Osteocyte (in vitro differentiated cells): ENCODE measurements around the gene PTPN21. TPM values are rescaled to one million over a fixed set of nuclear protein-coding genes. Genes with fewer than 3 reads are reported as not detected.

Experiments
- DNase-seq: peaks from one replicate; pipeline ENCODE4 v3.0.0; 2021; ENCODE audit warnings: mixed read lengths; ENCODE audit not compliant: unreplicated experiment; ENCODE audit errors: extremely low spot score
- H3K27ac Mint-ChIP-seq: one replicate; pipeline ENCODE4 v1.8.0; 2021; ENCODE audit warnings: mild to moderate bottlenecking, mixed read lengths; ENCODE audit not compliant: unreplicated experiment
- H3K27me3 Mint-ChIP-seq: one replicate; pipeline ENCODE4 v1.8.0; 2021; ENCODE audit warnings: mixed read lengths; ENCODE audit not compliant: unreplicated experiment
- H3K36me3 Mint-ChIP-seq: one replicate; pipeline ENCODE4 v1.8.0; 2021; ENCODE audit warnings: mixed read lengths; ENCODE audit not compliant: unreplicated experiment
- H3K4me1 Mint-ChIP-seq: one replicate; pipeline ENCODE4 v1.8.0; 2021; ENCODE audit warnings: mixed read lengths; ENCODE audit not compliant: unreplicated experiment
- H3K4me3 Mint-ChIP-seq: one replicate; pipeline ENCODE4 v1.8.0; 2021; ENCODE audit warnings: mild to moderate bottlenecking, moderate library complexity, mixed read lengths; ENCODE audit not compliant: unreplicated experiment
- H3K9me3 Mint-ChIP-seq: one replicate; pipeline ENCODE4 v1.8.0; 2021; ENCODE audit warnings: mixed read lengths; ENCODE audit not compliant: unreplicated experiment
- CTCF ChIP-seq: fragments of 200-600 bp; sonication (generic); IDR thresholded peaks from 2 replicates; pipeline ENCODE4 v1.5.0; 2021; ENCODE audit warnings: antibody characterized with exemption, mild to moderate bottlenecking, moderate library complexity
- total RNA-seq: library from RNA; stranded (reverse); gene quantifications from 2 replicates; pipeline ENCODE4 v1.2.1, GENCODE V29; 2021

Gene PTPN21
- total RNA-seq, 1 donor from 2014 or later, result 30.0 TPM

- Mint-ChIP-seq H3K27ac (no peak overlapping the region), H3K9me3 (no peaks in the 10 kb centered on the region), H3K36me3 (peaks cover 66% of the 10 kb centered on the region), H3K4me3 (no peak overlapping the region), H3K4me1 (no peaks in the 10 kb centered on the region), H3K27me3 (no peaks in the 10 kb centered on the region)
- no peak for TF ChIP-seq CTCF
- no peak for DNase-seq
These were observed 43.4 kb upstream of the PTPN21 start for GRCh38 chr14:88598097-88598675.

- Mint-ChIP-seq H3K4me1 (no peaks in the 10 kb centered on the region), H3K36me3 (peaks cover 63% of the 10 kb centered on the region), H3K27ac (no peak overlapping the region), H3K27me3 (no peaks in the 10 kb centered on the region), H3K4me3 (no peak overlapping the region), H3K9me3 (no peaks in the 10 kb centered on the region)
- no peak for TF ChIP-seq CTCF
- no peak for DNase-seq
These were observed 42.8 kb upstream of the PTPN21 start for GRCh38 chr14:88597601-88598000.

GRCh38 chr14:88597038-88597437 lies 42.2 kb upstream of the PTPN21 start:
- Mint-ChIP-seq H3K27me3 (no peaks in the 10 kb centered on the region), H3K27ac (no peak overlapping the region), H3K4me3 (no peak overlapping the region), H3K9me3 (no peaks in the 10 kb centered on the region), H3K36me3 (peaks cover 57% of the 10 kb centered on the region), H3K4me1 (peaks cover 1% of the 10 kb centered on the region)
- no peak for DNase-seq
- TF ChIP-seq CTCF, result no peak

- Mint-ChIP-seq H3K4me1 (peaks cover 6% of the 10 kb centered on the region), H3K9me3 (no peaks in the 10 kb centered on the region), H3K4me3 (no peak overlapping the region), H3K36me3 (peaks cover 46% of the 10 kb centered on the region), H3K27me3 (no peaks in the 10 kb centered on the region), H3K27ac (peak overlapping the region; percentile 48)
- DNase-seq, result no peak
- TF ChIP-seq CTCF, result no peak
These were observed 37.2 kb upstream of the PTPN21 start for GRCh38 chr14:88592031-88592430.

GRCh38 chr14:88590173-88590572 lies 35.4 kb upstream of the PTPN21 start:
- peak overlapping the region; percentile 21 for H3K27ac Mint-ChIP-seq
- DNase-seq, result no peak
- no peaks in the 10 kb centered on the region for H3K9me3 Mint-ChIP-seq
- H3K4me3 Mint-ChIP-seq, result no peak overlapping the region
- H3K36me3 Mint-ChIP-seq, result peaks cover 45% of the 10 kb centered on the region
- TF ChIP-seq CTCF, result no peak
- no peaks in the 10 kb centered on the region for H3K27me3 Mint-ChIP-seq
- peaks cover 6% of the 10 kb centered on the region for H3K4me1 Mint-ChIP-seq
